ENCODE data around the gene COLEC12. TPM values are rescaled to one million over a fixed set of nuclear protein-coding genes. Genes with fewer than 3 reads are reported as not detected.

COLEC12 gene
- total and polyA plus RNA-seq, 5 donors: 1.7 to 10.6 (median 6.5) TPM

DNA sequence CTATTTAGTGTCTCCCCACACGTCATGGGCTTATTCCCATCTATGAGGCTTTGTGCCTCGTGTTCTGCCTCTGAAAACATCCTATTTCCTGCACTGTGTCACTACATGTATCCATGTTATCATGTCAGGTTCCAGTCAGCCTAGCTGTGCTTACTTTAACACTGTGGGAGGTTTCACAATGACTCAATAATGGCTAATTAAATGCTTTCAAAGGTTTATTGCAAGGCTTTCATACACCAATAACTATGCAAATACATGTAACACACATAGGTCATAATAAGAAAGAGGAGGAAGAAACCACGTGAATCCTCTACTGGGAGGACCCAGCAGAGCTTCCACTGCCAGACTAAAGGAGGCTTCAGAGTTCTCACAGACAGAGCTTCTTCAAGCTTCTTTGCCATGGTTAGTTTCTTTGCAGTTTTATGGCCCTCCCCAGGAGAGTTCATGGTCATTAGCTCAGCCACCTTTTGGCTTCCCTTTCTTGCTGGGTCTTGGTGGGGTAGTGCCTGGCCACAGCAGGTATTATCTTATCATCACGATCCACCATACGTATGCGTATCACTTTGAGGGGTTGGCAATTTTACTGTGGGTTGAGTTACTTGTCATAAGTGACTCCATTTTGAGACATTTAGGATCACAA, 5.1 kb upstream of the COLEC12 start:
- intact Hi-C loops (cut with DNase I): loop anchor here in 1 of 4 donors (10.0 kb wide), 1 partner anchor 51 kb away; no protein-coding TSS in a partner anchor
- DNase-seq (no peak), ATAC-seq (peak in 1 of 2 donors; percentile 37)
- 67% methylated on average over 6 of the region's 6 CpGs for WGBS
- H3K4me3 ChIP-seq (ENCODE audit: low read length): no peak overlapping the region
- H3K27me3 ChIP-seq (ENCODE audit: control insufficient read depth, insufficient read depth): no peaks in the 10 kb centered on the region
- no peaks in the 10 kb centered on the region for H3K4me1 ChIP-seq (ENCODE audit: control insufficient read depth, insufficient read depth, low read length)
- H3K9me3 ChIP-seq (ENCODE audit: control insufficient read depth, low read length): no peaks in the 10 kb centered on the region
- H3K27ac ChIP-seq (ENCODE audit: low read length): no peak overlapping the region

DNA sequence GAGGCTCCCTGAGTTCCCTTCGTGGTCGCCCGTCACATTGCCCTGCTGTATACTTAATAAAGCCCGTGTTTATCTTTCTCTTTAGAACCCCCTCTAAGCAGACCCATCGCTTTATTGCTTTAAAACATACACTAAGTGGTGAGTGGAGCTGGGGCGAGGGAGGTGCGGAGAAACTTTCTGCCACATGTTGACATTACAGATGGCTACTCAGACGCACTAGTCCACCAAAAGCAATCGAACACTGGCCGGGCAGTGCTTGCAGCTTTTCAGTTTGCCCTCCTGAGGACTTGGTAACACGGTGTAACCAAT, 859 bp upstream of the COLEC12 start:
- DNase-seq (peak in 1 of 3 donors; percentile 42), ATAC-seq (no peak)
- intact Hi-C loops (cut with DNase I): loop anchor here in 1 of 4 donors (10.0 kb wide), 1 partner anchor 47 kb away; no protein-coding TSS in a partner anchor
- no peak overlapping the region for H3K4me3 ChIP-seq (ENCODE audit: low read length)
- no peaks in the 10 kb centered on the region for H3K27me3 ChIP-seq (ENCODE audit: control insufficient read depth, insufficient read depth)
- H3K27ac ChIP-seq (ENCODE audit: low read length): no peak overlapping the region
- 44% methylated on average over 11 of the region's 11 CpGs for WGBS
- no peaks in the 10 kb centered on the region for H3K9me3 ChIP-seq (ENCODE audit: control insufficient read depth, low read length)
- H3K4me1 ChIP-seq (ENCODE audit: control insufficient read depth, insufficient read depth, low read length): no peaks in the 10 kb centered on the region

GRCh38 chr18:499776-500631, 497 bp downstream of the COLEC12 start:
- peak; percentile 36 to 40 for ATAC-seq
- under 1% methylated on average over 93 of the region's 93 CpGs for WGBS
- no peaks in the 10 kb centered on the region for H3K27me3 ChIP-seq (ENCODE audit: control insufficient read depth, insufficient read depth)
- no peak overlapping the region for H3K27ac ChIP-seq (ENCODE audit: low read length)
- no peaks in the 10 kb centered on the region for H3K9me3 ChIP-seq (ENCODE audit: control insufficient read depth, low read length)
- intact Hi-C loops (cut with DNase I): loop anchor here in 1 of 4 donors (10.0 kb wide), 3 partner anchors 45 to 175 kb away; no protein-coding TSS in a partner anchor
- H3K4me3 ChIP-seq (ENCODE audit: low read length): peak overlapping the region; percentile 49
- H3K4me1 ChIP-seq (ENCODE audit: control insufficient read depth, insufficient read depth, low read length): no peaks in the 10 kb centered on the region
- DNase-seq: peak; percentile 19 to 61 (median 57)

DNA sequence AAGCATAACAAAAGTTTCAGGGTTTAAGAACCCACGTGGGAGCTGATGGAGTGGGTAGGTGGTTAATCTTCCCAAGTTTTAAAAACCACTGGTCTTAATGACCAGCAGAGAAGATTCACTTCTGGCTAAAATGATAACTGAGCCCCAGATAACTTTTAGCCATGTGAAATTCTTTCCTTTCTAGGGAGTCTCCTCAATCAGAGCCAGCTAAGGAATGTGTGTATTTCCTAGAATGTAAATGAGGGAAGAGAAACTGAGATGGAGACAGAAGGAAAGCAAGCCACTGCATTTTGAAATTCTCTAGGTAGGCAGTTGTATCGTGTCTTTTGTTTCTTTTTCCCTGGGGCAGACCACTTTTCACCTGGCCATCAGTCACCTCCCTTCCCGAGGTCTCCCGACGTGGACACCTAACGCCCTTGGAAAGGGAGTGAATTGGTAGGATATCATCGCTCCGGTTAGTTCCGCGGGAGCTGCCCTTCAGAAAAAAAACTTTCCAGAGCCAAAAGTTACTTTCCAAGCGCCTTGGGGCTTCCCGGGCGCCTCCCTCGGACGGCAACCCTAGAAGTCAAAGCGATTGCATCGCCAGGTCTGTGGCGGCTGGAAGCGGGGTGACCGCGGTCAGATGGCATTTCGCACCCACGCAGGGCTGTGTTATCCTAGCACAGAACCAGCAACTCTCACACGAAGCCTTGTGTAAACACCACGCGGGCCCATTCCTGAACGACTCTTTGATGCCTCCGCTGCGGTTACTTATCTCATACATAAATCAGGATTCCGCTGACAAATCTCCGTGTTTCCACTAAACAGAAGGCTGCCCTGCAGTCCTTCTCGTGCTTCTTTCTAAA, 1.3 kb downstream of the COLEC12 start:
- Histone ChIP-seq H3K27ac (ENCODE audit: low read length) (no peak overlapping the region), H3K27me3 (ENCODE audit: control insufficient read depth, insufficient read depth) (no peaks in the 10 kb centered on the region), H3K4me1 (ENCODE audit: control insufficient read depth, insufficient read depth, low read length) (no peaks in the 10 kb centered on the region), H3K9me3 (ENCODE audit: control insufficient read depth, low read length) (no peaks in the 10 kb centered on the region), H3K4me3 (ENCODE audit: low read length) (peak overlapping the region; percentile 49)
- DNase-seq (peak in 2 of 3 donors; percentile 18 to 57), ATAC-seq (no peak)
- 3% methylated on average over 32 of the region's 32 CpGs for WGBS
- intact Hi-C loops (cut with DNase I): loop anchor here in 1 of 4 donors (10.0 kb wide), 2 partner anchors 106 to 174 kb away; no protein-coding TSS in a partner anchor

GRCh38 chr18:497688-498087, 2.8 kb downstream of the COLEC12 start:
- Histone ChIP-seq H3K4me1 (ENCODE audit: control insufficient read depth, insufficient read depth, low read length) (no peaks in the 10 kb centered on the region), H3K4me3 (ENCODE audit: low read length) (no peak overlapping the region), H3K9me3 (ENCODE audit: control insufficient read depth, low read length) (no peaks in the 10 kb centered on the region), H3K27me3 (ENCODE audit: control insufficient read depth, insufficient read depth) (no peaks in the 10 kb centered on the region), H3K27ac (ENCODE audit: low read length) (no peak overlapping the region)
- WGBS: 46% methylated on average over 6 of the region's 6 CpGs
- ATAC-seq (no peak), DNase-seq (no peak)
- intact Hi-C loops (cut with DNase I): loop anchor here in 1 of 4 donors (10.0 kb wide), 2 partner anchors 107 to 173 kb away; no protein-coding TSS in a partner anchor

DNA sequence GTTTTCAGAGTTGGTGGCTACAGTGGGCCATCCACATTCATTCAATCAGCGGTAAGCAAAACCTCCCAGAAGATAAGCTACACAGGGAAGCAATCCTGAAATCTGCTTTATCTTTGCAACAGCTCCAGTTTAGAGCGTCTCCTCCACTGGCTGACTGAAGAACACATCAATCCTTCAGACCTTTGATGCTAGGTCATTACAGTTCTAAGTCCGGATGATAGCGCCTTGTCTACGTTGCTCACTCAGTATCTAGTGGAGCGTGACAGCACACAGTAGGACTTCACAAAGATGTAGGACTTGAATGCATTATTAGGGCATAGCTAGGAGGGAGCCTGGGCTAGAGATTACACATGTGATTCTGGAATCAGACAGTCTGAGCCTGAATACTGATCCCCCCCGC, 5.0 kb downstream of the COLEC12 start:
- 82% methylated on average over 7 of the region's 7 CpGs for WGBS
- Histone ChIP-seq H3K27ac (ENCODE audit: low read length) (no peak overlapping the region), H3K27me3 (ENCODE audit: control insufficient read depth, insufficient read depth) (no peaks in the 10 kb centered on the region), H3K4me1 (ENCODE audit: control insufficient read depth, insufficient read depth, low read length) (no peaks in the 10 kb centered on the region), H3K4me3 (ENCODE audit: low read length) (no peak overlapping the region), H3K9me3 (ENCODE audit: control insufficient read depth, low read length) (no peaks in the 10 kb centered on the region)
- no peak for ATAC-seq
- intact Hi-C loops (cut with DNase I): loop anchor here in 1 of 4 donors (10.0 kb wide), 2 partner anchors 109 to 171 kb away; no protein-coding TSS in a partner anchor
- no peak for DNase-seq

DNA sequence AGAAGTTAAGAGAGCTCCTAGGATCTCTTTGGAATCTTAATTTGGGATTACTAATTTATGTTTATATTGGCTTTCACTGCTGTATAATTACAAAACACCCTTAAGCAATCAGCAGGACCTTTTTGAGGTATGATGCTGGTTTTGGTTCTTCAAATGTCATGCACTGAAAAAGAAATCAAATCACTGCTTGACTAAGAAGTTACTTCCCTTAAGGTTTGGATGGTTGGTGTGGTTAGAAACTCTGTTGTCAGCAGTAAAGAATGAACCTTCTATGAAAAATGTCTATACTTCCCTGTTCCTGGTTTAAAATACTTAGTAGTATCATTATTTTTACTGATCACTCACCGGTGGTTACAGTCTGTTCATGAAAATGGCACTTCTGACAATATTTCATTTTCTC, 5.5 kb downstream of the COLEC12 start:
- Histone ChIP-seq H3K4me1 (ENCODE audit: control insufficient read depth, insufficient read depth, low read length) (no peaks in the 10 kb centered on the region), H3K27me3 (ENCODE audit: control insufficient read depth, insufficient read depth) (no peaks in the 10 kb centered on the region), H3K27ac (ENCODE audit: low read length) (no peak overlapping the region), H3K4me3 (ENCODE audit: low read length) (no peak overlapping the region), H3K9me3 (ENCODE audit: control insufficient read depth, low read length) (no peaks in the 10 kb centered on the region)
- ATAC-seq: no peak
- no peak for DNase-seq
- intact Hi-C loops (cut with DNase I): loop anchor here in 1 of 4 donors (10.0 kb wide), 2 partner anchors 110 to 170 kb away; no protein-coding TSS in a partner anchor
- 86% methylated on average over 1 of the region's 1 CpG for WGBS

DNA sequence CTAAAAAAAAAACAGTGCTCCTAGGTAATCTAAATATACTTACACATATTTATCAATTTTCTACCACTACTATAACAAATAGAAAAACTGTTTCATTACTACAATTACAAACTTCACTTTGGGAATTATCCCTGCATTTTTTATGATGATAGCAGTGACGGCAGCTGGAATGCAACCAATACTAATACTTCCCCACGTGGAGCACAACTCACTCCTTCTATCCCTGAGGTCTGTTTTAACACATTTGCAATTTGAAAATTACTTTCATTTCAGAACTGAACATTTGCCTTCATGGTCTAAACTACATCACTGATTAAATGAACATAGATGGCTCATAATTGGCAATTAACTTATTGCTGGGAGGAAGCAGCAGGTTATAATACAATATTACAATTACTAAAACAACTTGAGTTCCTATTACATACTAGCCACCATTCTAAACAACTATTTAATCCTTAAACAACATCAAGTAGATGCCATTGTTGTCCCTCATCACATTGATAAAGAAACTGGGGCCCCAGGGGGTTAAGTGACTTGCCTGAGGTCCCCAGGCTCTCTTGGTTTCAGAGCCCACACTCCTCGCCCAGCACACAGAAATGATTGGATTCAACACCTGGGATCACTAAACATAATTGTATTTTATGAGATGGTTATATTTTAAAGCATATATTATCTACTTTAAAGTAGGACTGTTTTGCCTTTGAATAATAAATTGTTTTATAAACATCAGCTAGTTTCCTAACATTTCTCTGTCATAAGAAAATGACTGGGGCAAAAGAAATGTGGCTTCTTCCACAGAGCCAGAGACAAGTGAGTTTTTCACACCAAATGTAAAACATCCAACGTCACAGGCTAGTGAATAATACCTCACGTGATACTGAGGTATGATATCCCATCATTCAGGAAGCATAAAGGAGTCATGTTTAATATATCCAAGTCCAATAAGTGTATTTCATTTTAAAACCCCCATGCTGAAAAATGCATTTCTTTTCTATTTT, 6.2 kb downstream of the COLEC12 start:
- WGBS: 54% methylated on average over 5 of the region's 5 CpGs
- ATAC-seq (no peak), DNase-seq (no peak)
- intact Hi-C loops (cut with DNase I): loop anchor here in 1 of 4 donors (10.0 kb wide), 2 partner anchors 111 to 169 kb away; no protein-coding TSS in a partner anchor
- H3K4me3 ChIP-seq (ENCODE audit: low read length): no peak overlapping the region
- no peak overlapping the region for H3K27ac ChIP-seq (ENCODE audit: low read length)
- H3K9me3 ChIP-seq (ENCODE audit: control insufficient read depth, low read length): no peaks in the 10 kb centered on the region
- no peaks in the 10 kb centered on the region for H3K27me3 ChIP-seq (ENCODE audit: control insufficient read depth, insufficient read depth)
- H3K4me1 ChIP-seq (ENCODE audit: control insufficient read depth, insufficient read depth, low read length): no peaks in the 10 kb centered on the region

DNA sequence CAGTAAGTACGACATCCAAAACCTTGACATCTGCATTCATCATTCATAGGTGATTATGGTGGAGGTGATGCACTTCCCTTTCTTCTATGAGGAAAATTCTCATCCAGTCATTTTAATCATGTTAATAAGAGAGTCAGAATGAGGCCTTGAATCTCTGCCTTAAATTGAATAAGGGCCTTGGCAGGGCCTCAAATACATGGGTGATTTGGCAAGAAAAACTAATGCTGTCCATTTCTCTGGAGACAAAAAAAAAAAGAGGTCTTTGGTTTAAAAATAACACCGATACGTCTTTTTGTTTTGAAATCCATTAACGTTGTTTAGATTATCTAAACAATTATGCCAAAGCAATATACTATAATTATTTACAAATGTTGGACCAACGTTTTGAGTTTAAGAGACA, 8.1 kb downstream of the COLEC12 start:
- H3K9me3 ChIP-seq (ENCODE audit: control insufficient read depth, low read length): no peaks in the 10 kb centered on the region
- no peaks in the 10 kb centered on the region for H3K4me1 ChIP-seq (ENCODE audit: control insufficient read depth, insufficient read depth, low read length)
- no peak overlapping the region for H3K4me3 ChIP-seq (ENCODE audit: low read length)
- no peaks in the 10 kb centered on the region for H3K27me3 ChIP-seq (ENCODE audit: control insufficient read depth, insufficient read depth)
- H3K27ac ChIP-seq (ENCODE audit: low read length): no peak overlapping the region
- intact Hi-C loops (cut with DNase I): loop anchor here in 1 of 4 donors (10.0 kb wide), 2 partner anchors 112 to 168 kb away; no protein-coding TSS in a partner anchor
- ATAC-seq: no peak
- 49% methylated on average over 5 of the region's 5 CpGs for WGBS
- no peak for DNase-seq

All from right cardiac atrium (tissue), 5 donors.